Stimulated activated CD8-positive, alpha-beta memory T cell treated with anti-CD3 and anti-CD28 coated beads, Interleukin-4, amount 100 ng/mL, for 4 hours (primary cell): ENCODE results near the gene TMEM218.
A peak's percentile ranks its signal among the peaks of the same experiment; 100 is the strongest.

Experiments used
- DNase-seq, 2 donors: peaks; one replicate each; pipeline ENCODE4 v3.0.0-alpha.2; 2020; ENCODE audit warnings: low read depth in 2 of 2, low spot score in 1 of 2

Gene TMEM218

DNA sequence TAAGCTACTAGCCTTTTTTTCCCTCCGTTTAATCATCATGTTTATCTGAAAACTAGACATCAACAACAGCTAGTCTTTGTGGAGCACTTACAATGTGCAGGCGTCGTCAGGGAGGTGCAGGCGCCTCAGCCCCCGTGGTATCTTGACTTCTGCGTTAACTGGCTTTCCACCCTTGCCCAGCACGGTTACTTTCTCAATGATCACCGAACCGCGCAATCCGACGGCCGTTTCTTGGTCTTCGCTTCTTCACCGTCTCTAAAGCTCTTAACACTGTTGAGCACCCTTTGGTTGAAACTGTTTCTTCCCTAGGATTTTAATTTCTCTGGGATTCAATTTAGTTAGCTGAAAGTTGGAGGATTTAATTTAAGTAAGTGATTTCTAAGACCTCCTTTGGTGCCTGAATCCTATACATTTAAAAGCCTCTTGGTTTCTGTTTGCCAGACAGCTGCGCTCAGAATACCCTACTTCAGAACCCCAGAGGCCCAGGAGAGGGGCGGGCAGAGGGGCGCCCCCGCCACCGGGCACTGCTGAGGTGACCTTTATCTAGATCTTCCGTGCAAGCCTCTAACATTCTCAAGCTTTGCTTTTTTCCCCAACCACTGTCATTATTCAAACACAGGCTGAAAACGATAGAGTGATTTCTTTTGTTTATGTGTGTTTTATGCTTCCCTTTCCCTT is 18.0 kb upstream of the TMEM218 start:
- no peak for DNase-seq

DNA sequence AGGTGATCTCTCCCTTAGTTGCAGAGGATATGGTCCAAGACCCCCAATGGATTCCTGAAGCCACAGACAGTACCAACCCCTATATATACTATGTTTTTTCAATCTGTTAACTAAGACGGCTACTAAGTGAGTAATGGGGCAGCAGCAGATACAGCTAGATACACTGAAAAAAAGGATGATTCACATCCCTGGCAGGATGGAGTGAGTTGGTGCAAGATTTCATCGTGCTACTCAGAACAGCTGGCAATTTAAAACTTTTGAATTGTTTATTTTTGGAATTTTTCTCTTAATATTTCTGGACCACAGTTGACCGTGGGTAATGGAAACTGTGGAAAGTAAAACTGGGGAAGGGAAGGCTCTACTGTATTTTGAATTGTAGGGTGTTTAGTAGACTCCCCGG is 17.0 kb upstream of the TMEM218 start:
- no peak for DNase-seq

- DNase-seq, result no peak
Observed at GRCh38 chr11:125124618-125124992, 13.2 kb upstream of the TMEM218 start.

DNA sequence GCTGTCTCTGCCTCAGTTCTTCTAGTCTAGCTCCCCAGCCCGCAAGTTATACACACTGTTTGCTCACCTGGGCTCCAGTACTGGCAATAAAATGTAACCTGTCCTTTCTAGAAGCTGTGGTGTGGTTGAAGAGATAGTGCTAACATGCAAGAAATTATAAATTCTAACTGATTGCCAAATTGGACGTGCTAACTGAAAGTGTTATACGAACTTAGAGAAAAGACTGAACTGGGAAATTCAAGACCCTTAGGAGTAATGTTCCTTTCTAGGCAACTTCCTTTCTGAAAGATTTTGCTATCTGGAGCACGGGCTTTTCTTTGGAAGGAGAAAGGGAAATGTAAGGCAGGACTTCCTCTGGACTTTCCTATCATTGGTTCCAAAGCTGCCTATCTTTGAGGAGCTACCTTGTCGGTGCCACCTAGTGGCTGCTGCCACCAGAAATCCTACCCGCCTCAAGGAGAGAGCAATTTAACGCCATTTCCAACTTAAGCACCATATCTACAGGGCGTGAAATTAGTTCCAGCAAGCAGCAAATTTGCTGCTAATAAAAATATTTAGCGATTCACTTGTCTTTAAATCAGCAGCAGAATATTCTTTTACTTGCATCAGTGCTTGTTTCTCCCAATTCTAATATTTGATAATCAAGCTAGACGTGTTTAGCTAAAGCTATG is 12.7 kb upstream of the TMEM218 start:
- no peak for DNase-seq

DNA sequence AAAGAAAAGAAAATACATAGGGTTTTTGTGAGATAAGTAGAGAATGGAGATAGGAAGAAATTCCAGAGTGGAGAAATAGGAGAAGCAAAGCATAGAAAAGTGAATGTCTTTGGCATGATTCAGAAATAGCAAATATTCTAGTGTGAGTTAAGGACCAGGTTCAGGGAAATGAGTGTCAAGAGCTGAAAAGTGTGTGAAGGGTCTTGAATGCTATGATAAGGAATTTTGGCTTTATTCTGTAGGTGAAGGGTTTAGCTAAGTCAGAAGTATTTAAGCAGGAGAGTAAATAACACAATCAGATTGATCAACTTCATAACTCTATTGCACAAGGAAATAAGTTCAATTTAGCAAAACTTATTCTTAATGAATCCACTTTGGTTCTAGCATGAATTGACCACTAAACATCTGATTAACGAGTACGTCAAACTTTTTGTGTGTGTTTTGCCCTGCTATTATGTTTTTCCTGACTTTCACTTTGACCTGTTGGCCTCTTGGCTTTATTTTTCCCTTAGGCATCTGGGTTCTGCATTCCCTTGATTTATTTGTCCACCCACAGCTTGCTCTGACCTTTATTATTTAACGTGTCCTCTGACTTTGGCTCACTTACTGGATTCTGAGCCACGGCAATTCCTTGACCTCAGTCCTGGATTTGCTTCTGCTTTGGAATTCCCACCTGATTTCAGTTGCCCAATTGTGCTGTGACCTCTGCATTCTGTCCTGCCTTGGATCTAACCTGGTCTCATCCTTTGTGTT is 11.9 kb upstream of the TMEM218 start:
- no peak for DNase-seq

DNA sequence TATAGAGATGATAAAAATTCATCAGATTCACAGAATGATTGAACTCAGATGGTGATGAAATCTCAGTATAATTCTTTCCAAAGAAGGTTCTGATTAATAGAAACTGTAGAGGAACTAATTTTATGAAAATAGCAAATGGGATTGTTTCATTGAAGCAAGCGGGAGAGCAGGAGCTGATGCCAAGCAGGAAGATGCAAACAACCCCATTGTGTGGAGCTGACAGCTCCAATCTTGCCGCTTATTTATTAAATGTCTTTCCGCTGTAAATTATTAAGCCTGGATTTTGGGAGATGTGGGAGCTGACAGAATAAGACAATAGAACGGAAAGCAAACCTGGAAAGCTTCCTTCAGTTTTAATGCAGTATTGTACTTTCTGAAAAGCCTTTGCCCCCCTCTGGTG is 6.0 kb upstream of the TMEM218 start:
- DNase-seq, result no peak

DNA sequence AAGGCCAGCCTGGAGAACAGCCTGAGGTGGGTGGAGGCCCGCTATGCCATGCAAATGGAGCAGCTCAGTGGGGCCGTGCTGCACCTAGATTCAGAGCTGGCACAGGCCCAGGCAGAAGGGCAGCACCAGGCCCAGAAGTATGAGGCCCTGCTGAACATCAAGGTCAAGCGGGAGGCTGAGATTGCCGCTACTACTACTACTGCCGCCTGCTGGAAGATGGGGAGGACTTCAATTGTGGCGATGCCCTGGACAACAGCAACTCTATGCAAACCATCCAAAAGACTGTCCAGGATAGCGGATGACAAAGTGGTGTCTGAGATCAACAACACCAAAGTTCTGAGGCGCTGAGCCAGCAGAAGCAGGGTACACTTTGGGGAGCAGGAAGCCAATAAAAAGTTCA is 3.1 kb upstream of the TMEM218 start:
- DNase-seq, result no peak

GRCh38 chr11:125112208-125112604 is 780 bp upstream of the TMEM218 start:
- no peak for DNase-seq

DNA sequence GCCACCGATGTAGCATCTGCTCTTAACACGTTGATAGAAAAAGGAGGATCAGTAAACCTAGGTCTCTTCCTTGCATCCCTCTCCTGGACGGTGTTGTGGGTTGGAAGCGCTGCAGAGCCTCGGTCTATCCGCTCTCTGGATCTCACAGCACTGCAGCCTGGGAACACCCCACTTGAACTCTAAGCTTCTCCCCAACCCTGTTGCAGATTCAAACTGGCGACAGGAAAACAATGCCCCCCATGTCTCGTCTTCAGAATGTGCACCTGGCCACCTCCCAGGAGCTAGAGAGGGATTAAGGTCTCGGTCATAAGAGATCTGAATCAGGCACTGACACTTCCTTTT is 454 bp downstream of the TMEM218 start:
- peak in 1 of 2 donors; percentile 2 for DNase-seq

GRCh38 chr11:125110506-125110905 is 920 bp downstream of the TMEM218 start:
- DNase-seq, result no peak

GRCh38 chr11:125108469-125108868 is 3.0 kb downstream of the TMEM218 start:
- DNase-seq, result no peak

GRCh38 chr11:125105926-125106325 is 5.5 kb downstream of the TMEM218 start:
- DNase-seq, result no peak

- DNase-seq, result no peak
Observed at GRCh38 chr11:125102510-125102909, 8.9 kb downstream of the TMEM218 start.

DNA sequence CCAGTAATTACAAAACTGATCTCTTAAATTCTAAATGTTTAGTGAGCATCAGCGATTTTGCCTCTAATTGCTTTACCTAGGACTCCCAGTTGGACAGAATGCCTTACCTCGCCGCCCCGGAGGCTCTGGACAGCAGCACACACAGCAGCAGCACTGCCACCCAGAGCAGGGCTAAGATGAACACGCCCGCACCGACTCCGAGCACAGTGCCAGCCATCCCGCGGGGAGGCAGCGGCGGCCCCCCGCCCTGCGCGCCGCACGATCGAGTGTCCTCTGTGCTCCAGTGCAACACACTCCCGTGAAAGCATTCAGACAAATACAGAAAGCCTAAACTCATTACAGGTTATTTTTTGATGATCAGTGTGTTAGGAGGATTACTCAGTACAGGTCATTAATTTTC is 9.4 kb downstream of the TMEM218 start:
- DNase-seq, result no peak

- DNase-seq, result no peak
Observed at GRCh38 chr11:125101596-125101995, 9.8 kb downstream of the TMEM218 start.

DNA sequence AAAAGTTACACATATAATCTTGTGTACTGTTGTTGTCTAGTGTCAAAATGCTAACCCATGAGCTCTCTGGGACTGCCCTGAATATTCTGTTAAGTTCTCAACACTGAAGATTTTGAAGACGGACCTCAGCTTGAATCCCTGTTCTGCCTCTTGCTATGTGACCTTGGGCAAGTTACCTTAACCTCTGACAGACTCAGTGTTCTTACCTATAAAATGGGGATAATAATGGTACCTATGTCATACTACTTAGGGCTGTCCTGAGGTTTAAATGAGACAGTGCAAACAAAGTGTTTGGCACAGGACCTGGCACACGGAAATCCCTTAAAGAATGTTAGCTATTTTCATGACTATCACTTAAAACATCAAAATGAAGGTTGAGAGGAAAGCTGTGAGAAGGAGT is 11.3 kb downstream of the TMEM218 start:
- no peak for DNase-seq

DNA sequence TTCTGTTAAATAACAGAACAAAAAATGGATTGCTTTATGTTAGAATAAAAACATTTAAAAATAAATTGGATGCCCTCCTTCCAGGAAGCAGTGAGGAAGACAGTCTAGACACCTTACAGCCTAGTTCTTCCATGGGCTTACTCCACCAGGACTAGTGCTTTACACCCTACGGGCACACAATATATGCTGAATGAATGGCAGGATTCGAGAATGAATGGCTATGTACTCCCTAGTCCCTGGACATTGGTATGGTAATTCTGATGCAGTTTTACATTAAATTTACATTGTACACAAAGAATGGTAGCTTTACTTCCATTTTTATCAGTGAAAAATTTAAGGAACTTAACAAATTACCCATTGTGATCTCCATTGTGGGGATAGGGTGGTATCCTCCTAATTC is 16.7 kb downstream of the TMEM218 start:
- DNase-seq, result no peak

DNA sequence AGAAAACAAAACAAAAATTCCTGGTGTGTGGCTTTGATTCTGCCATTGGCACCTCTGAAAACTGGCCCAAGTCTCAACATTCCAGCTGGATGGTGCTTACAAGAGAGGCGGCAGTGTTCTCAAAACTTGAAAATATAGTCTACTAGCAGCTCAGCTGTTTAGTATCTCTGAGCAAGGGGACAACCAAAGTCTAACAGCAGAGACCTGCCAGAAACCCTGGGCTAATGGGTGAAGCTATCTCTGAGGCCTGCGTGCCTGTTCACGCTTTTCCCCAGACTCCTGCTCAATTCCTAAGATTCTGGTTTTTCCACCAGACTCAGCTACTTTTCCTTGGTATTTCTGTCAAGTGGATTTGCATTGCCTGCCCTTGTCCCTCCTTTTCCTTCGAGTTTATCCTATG is 17.9 kb downstream of the TMEM218 start:
- DNase-seq, result no peak

- no peak for DNase-seq
Observed at GRCh38 chr11:125092669-125093068, 18.8 kb downstream of the TMEM218 start.

GRCh38 chr11:125091877-125092664 is 19.4 kb downstream of the TMEM218 start:
- DNase-seq, result no peak

- DNase-seq, result no peak
Observed at GRCh38 chr11:125091247-125091876, 20.1 kb downstream of the TMEM218 start.
